GM12801 (cell line): ENCODE results near the gene SLC7A11.

Experiments used
- TF ChIP-seq, protein P1 (sequence below): IDR thresholded peaks from one replicate; pipeline ENCODE4 v1.5.1; 2011; ENCODE audit warnings: control low read depth; ENCODE audit not compliant: insufficient read length; ENCODE audit errors: extremely low read depth

The SLC7A11 gene

DNA sequence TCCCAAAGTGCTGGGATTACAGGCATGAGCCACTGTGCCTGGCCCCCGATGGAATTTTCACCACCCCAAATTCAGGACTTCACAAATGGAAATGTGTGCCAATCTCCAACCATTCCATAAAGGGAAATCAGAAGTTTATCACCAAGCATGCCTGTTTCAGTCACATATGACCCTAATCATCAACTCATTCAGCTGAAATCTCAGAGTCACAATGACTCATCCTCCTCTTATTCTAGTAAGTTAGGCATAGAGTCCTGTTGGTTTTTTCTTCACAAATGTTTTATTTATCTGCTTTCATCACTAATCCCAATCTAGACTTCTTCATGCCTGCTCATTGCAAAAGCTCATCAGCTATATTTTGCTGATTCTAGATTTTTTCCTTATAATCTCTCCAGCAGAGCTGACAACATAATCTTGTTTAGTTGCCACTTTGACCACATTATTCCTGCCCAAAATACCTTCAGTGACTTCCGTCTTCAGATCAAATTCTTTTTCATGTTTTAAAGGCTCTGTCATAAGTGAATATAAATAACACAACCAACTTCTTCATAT is 83.3 kb downstream of the SLC7A11 start:
- TF ChIP-seq, protein P1, sequence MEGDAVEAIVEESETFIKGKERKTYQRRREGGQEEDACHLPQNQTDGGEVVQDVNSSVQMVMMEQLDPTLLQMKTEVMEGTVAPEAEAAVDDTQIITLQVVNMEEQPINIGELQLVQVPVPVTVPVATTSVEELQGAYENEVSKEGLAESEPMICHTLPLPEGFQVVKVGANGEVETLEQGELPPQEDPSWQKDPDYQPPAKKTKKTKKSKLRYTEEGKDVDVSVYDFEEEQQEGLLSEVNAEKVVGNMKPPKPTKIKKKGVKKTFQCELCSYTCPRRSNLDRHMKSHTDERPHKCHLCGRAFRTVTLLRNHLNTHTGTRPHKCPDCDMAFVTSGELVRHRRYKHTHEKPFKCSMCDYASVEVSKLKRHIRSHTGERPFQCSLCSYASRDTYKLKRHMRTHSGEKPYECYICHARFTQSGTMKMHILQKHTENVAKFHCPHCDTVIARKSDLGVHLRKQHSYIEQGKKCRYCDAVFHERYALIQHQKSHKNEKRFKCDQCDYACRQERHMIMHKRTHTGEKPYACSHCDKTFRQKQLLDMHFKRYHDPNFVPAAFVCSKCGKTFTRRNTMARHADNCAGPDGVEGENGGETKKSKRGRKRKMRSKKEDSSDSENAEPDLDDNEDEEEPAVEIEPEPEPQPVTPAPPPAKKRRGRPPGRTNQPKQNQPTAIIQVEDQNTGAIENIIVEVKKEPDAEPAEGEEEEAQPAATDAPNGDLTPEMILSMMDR, result no peak

DNA sequence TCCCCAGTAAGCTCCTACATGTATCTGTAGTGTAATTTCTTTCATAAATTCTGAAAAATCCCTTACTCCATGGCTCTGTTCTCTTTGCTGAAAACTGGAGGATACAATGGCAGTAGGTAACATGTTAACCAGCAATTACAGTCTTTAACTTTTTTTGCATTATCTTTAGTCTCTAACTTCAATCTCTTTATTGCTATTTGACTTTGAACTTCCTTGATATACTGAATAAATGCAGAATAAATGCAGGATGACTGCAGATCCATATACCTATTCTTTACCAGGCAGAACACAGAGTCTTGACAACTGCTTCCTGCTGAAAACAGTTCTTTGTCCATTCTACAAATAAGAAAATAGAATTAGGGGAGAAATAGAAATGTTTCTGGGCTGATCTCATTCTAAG is 101.3 kb downstream of the SLC7A11 start:
- TF ChIP-seq, protein P1, result no peak

DNA sequence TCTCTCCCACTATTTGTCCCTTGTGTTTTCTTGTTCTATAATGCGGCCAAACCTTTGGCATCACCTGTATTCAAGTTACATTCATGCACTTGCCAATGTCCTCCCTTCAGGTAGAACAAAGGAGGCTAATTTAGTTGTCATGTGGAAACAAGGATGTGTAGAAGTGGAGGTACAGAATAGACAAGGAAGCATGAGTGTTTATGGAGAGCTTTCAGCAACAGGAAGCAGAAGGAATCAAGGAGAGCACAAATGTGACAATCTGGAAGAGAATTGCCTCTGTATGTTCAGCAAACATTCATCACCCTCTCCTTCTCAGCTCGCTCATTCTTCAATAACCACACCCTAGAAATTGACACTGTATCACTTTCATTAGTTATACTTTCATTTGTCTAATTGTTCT is 103.4 kb downstream of the SLC7A11 start:
- TF ChIP-seq, protein P1, result no peak

DNA sequence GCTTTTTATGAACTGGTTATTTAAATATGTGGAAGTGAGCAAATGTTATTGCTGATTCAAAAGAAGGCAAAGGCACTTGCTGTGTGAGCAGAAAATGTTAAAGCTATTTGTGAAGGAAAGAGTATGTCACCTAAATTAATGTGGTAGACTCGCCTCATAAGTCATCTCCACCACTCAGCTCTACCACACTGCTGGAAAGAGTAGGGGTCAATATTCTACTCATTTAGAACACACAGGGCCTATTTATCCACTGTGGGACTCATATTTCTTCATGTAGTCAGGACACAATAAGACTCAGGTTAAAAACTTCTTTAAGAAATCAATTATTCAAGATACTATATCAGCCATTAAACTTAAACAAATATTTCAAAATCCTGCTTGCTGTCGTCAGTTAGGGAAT is 106.5 kb downstream of the SLC7A11 start:
- TF ChIP-seq, protein P1, result no peak

DNA sequence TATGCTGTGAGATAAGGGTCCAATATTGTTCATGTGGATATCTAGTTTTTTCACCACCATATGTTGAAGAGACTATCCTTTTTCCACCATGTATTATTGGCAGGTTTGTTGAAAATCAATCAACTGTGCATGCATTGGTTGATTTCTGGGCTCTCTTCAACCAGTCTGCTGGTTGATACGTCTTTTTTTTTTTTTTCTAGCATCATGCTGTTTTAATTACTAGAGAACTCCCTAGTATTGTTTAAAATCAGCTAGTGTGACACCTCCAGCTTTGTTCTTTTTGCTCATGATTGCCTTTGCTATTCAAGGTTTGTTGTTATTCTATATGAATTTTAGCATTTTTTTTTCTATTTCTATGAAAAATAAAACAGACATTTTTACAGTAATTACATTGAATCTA is 123.9 kb downstream of the SLC7A11 start:
- TF ChIP-seq, protein P1, result no peak

GRCh38 chr4:138115053-138115452 is 127.1 kb downstream of the SLC7A11 start:
- TF ChIP-seq, protein P1, result no peak

DNA sequence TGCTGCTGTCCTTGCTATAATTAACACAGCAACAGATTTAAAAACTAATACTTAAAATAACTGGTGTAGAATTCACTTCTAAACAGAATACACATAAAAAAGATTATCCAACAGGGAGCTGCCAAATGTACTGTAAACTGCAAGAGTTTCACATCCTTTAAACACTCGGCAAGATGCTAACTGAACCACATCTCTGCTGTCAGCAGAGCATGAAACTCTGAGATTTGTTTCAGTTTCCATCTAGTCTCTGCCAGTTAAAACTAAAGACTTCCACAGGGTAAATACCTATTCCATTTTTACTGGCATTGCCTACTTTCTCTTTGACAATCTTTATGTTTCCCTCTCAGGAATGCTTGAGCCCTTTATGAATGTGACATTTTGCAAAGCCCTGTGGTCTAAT is 127.7 kb downstream of the SLC7A11 start:
- TF ChIP-seq, protein P1, result no peak
